Measurements from ENCODE around the gene BAZ1A. TPM values are rescaled to one million over a fixed set of nuclear protein-coding genes. Genes with fewer than 3 reads are reported as not detected.

The BAZ1A gene
- total RNA-seq, 1 experiment from 2014 or later, result 17.8 TPM

DNA sequence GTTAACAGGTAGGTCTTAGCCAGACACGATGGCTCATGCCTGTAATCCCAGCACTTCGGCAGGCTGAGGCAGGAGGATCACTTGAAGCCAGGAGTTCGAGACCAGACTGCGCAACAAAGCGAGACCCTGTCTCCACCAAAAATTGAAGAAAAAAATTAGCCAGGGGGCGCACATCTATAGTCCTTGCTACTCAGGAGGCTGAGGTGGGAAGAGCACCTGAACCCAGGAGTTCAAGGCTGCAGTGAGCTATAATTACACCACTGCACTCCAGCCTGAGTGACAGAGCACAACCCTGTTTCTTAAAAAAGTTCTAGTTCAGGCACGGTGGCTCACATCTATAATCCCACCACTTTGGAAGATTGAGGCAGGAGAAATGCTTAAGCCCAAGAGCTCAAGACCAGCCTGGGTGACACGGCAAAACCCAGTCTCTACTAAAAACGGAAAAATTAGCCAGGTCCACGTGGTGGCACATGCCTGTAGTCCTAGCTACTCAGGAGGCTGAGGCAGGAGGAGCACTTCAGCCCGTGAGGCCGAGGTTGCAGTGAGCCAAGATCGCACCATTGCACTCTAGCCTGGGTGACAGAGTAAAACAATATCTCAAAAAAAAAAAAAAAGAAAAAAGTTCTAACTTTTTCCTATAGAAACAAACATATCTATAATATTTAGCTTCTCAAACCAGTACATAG is 9.1 kb downstream of the BAZ1A start:
- H3K4me1 ChIP-seq (ENCODE audit: insufficient read depth, low read length), result no peaks in the 10 kb centered on the region
- H2BK5ac ChIP-seq (ENCODE audit: insufficient read length, low read length), result no peak overlapping the region
- H3K27ac ChIP-seq (ENCODE audit: insufficient read length, low read depth, low read length), result no peak overlapping the region
- H2AK5ac ChIP-seq (ENCODE audit: insufficient read length, low read length), result no peak overlapping the region
- H2BK15ac ChIP-seq (ENCODE audit: low read depth, low read length), result no peak overlapping the region
- no peak overlapping the region for H3K9ac ChIP-seq (ENCODE audit: extremely low read depth, insufficient read length, low read length)
- no peak overlapping the region for H3K14ac ChIP-seq (ENCODE audit: insufficient read depth, low read length)
- Mint-ChIP-seq H3K4me1 (no peaks in the 10 kb centered on the region), H3K9me3 (no peaks in the 10 kb centered on the region; a peak in 1 of 5 replicates), H3K4me3 (no peak overlapping the region; a peak in 1 of 5 replicates), H3K27me3 (ENCODE audit: low read depth) (no peaks in the 10 kb centered on the region), H3K27ac (no peak overlapping the region), H3K36me3 (ENCODE audit: insufficient read depth in 1 of 3, low read depth in 3 of 3) (peaks cover 5 to 7% (median 6%) of the 10 kb centered on the region in 3 experiments; a peak in 5 of 7 replicates)
- H3T11ph ChIP-seq (ENCODE audit: low read length), result no peak overlapping the region
- no peak for DNase-seq
- TF ChIP-seq, protein P1, sequence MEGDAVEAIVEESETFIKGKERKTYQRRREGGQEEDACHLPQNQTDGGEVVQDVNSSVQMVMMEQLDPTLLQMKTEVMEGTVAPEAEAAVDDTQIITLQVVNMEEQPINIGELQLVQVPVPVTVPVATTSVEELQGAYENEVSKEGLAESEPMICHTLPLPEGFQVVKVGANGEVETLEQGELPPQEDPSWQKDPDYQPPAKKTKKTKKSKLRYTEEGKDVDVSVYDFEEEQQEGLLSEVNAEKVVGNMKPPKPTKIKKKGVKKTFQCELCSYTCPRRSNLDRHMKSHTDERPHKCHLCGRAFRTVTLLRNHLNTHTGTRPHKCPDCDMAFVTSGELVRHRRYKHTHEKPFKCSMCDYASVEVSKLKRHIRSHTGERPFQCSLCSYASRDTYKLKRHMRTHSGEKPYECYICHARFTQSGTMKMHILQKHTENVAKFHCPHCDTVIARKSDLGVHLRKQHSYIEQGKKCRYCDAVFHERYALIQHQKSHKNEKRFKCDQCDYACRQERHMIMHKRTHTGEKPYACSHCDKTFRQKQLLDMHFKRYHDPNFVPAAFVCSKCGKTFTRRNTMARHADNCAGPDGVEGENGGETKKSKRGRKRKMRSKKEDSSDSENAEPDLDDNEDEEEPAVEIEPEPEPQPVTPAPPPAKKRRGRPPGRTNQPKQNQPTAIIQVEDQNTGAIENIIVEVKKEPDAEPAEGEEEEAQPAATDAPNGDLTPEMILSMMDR (conservative IDR thresholded peaks at IDR 0.05), result no peak
- H3K9me3 ChIP-seq (ENCODE audit: control insufficient read depth, low read depth, low read length), result no peaks in the 10 kb centered on the region
- H3K79me1 ChIP-seq (ENCODE audit: insufficient read depth, low read depth, low read length, poor library complexity, severe bottlenecking), result peaks cover 2% of the 10 kb centered on the region
- H3K56ac ChIP-seq (ENCODE audit: insufficient read length, low read depth, low read length), result no peak overlapping the region
- H3K18ac ChIP-seq (ENCODE audit: insufficient read length, low read depth, low read length), result no peak overlapping the region
- H3K27me3 ChIP-seq (ENCODE audit: insufficient read depth, low read length), result no peaks in the 10 kb centered on the region
- H3K79me2 ChIP-seq (ENCODE audit: insufficient read depth, low read length), result peaks cover 5% of the 10 kb centered on the region; the same call in 1 of the 2 replicates
- H2AFZ ChIP-seq (ENCODE audit: low read length), result no peak overlapping the region
- H3K23ac ChIP-seq (ENCODE audit: insufficient read length, low read depth, low read length), result no peak overlapping the region
- H4K8ac ChIP-seq (replicated peaks; ENCODE audit: insufficient read length, low read depth, low read length), result no peak overlapping the region
- no peaks in the 10 kb centered on the region for H4K20me1 ChIP-seq (ENCODE audit: control insufficient read depth, insufficient read depth, insufficient read length)
- no peak overlapping the region for H4K5ac ChIP-seq (ENCODE audit: insufficient read length, low read depth, low read length)
- WGBS (ENCODE audit: extremely low coverage, insufficient read length, low lambda C conversion rate), result no CpG with 5 or more reads among the region's 13 CpGs
- H2BK20ac ChIP-seq (ENCODE audit: low read depth, low read length, poor library complexity, severe bottlenecking), result no peak overlapping the region
- no peaks in the 10 kb centered on the region for H3K23me2 ChIP-seq (ENCODE audit: insufficient read length, low read depth, low read length, poor library complexity, severe bottlenecking)
- H4K91ac ChIP-seq (ENCODE audit: insufficient read length, low read depth, low read length), result no peak overlapping the region
- no peak overlapping the region for H2BK120ac ChIP-seq (ENCODE audit: low read depth, low read length, poor library complexity, severe bottlenecking)
- no peak overlapping the region for H3K4ac ChIP-seq (ENCODE audit: low read depth, low read length)
- no peak overlapping the region for H3K4me2 ChIP-seq (ENCODE audit: insufficient read depth, insufficient read length, low read length)
- H2BK12ac ChIP-seq (ENCODE audit: insufficient read length, low read depth, low read length), result no peak overlapping the region
